HEK293 (cell line): ENCODE measurements around the gene CCDC167.

Experiments used
- CTCF ChIA-PET: fragments of 350-600 bp; formaldehyde crosslinking; extraction: SDS; loops from one replicate; lab custom pipeline; 2021; ENCODE audit warnings: antibody characterized with exemption; lab: Yijun Ruan, JAX
- POLR2A ChIA-PET: fragments of 300-600 bp; formaldehyde crosslinking; extraction: SDS; loops from one replicate; lab custom pipeline; 2020; ENCODE audit warnings: antibody characterized with exemption, inconsistent platforms; lab: Yijun Ruan, JAX
- H3K27ac ChIP-seq: fragments of 200-500 bp; sonication (Bioruptor generic); 2 replicates; pipeline ENCODE4 v1.5.1; 2014; ENCODE audit warnings: low read depth, low read length, control low read depth, inconsistent platforms; ENCODE audit errors: extremely low read depth
- H3K36me3 ChIP-seq, 2 experiments: fragments of 200-500 bp in 1 of 2; sonication (Bioruptor generic) in 1 of 2; 1 replicate in 1 of 2; 2 replicates in 1 of 2; pipeline ENCODE4 v1.5.1; 2014 to 2017; ENCODE audit warnings: inconsistent platforms in 2 of 2, low read length in 2 of 2; ENCODE audit not compliant: control insufficient read depth in 2 of 2, insufficient read depth in 1 of 2
- H3K4me1 ChIP-seq: fragments of 200-500 bp; sonication (Bioruptor generic); 2 replicates; pipeline ENCODE4 v1.5.1; 2014; ENCODE audit warnings: mild to moderate bottlenecking, low read length, inconsistent platforms; ENCODE audit not compliant: control insufficient read depth, insufficient read depth
- H3K4me3 ChIP-seq: 2 replicates; pipeline ENCODE4 v1.5.1; 2011; ENCODE audit warnings: low read depth, mild to moderate bottlenecking, control low read depth, low read length, moderate library complexity
- H3K9me3 ChIP-seq: fragments of 200-500 bp; sonication (Bioruptor generic); 2 replicates; pipeline ENCODE4 v1.5.1; 2014; ENCODE audit warnings: low read depth, low read length, inconsistent platforms; ENCODE audit not compliant: control insufficient read depth, insufficient read depth
- BCL11B ChIP-seq: fragments of 450-650 bp; formaldehyde crosslinking; IDR thresholded peaks from 2 replicates; pipeline ENCODE4 v1.5.1; 2016; ENCODE audit warnings: low read depth, missing biosample characterization, missing genetic modification characterization
- CTCF ChIP-seq: fragments of 450-650 bp; formaldehyde crosslinking; IDR thresholded peaks from 2 replicates; pipeline ENCODE4 v1.5.1; 2016; ENCODE audit warnings: missing biosample characterization, missing genetic modification characterization
- EGR2 ChIP-seq: fragments of 450-650 bp; formaldehyde crosslinking; IDR thresholded peaks from 2 replicates; pipeline ENCODE4 v1.5.1; 2016; ENCODE audit warnings: low read depth, missing biosample characterization, missing genetic modification characterization
- SCRT2 ChIP-seq: fragments of 450-650 bp; formaldehyde crosslinking; IDR thresholded peaks from 2 replicates; pipeline ENCODE4 v1.5.1; 2016; ENCODE audit warnings: missing biosample characterization, missing genetic modification characterization
- TSHZ1 ChIP-seq: fragments of 450-650 bp; formaldehyde crosslinking; IDR thresholded peaks from 2 replicates; pipeline ENCODE4 v1.5.1; 2016; ENCODE audit warnings: missing biosample characterization, missing genetic modification characterization, borderline replicate concordance
- ZFHX2 ChIP-seq: fragments of 450-650 bp; formaldehyde crosslinking; conservative IDR thresholded peaks from 2 replicates; pipeline ENCODE4 v1.5.1; 2016; ENCODE audit warnings: missing biosample characterization, missing genetic modification characterization
- ZFP3 ChIP-seq: fragments of 450-650 bp; formaldehyde crosslinking; IDR thresholded peaks from 2 replicates; pipeline ENCODE4 v1.5.1; 2016; ENCODE audit warnings: low read depth, missing biosample characterization, missing genetic modification characterization
- ZFP41 ChIP-seq: fragments of 450-650 bp; formaldehyde crosslinking; IDR thresholded peaks from 2 replicates; pipeline ENCODE4 v1.5.1; 2016; ENCODE audit warnings: missing biosample characterization, missing genetic modification characterization, borderline replicate concordance
- ZIC2 ChIP-seq: fragments of 450-650 bp; formaldehyde crosslinking; IDR thresholded peaks from 2 replicates; pipeline ENCODE4 v1.5.1; 2016; ENCODE audit warnings: missing biosample characterization, missing genetic modification characterization
- ZNF114 ChIP-seq: fragments of 450-650 bp; formaldehyde crosslinking; IDR thresholded peaks from 2 replicates; pipeline ENCODE4 v1.5.0; 2017; ENCODE audit warnings: missing biosample characterization, missing genetic modification characterization
- ZNF24 ChIP-seq: fragments of 450-650 bp; formaldehyde crosslinking; IDR thresholded peaks from 2 replicates; pipeline ENCODE4 v1.5.1; 2016; ENCODE audit warnings: missing biosample characterization, missing genetic modification characterization
- ZNF311 ChIP-seq: fragments of 450-650 bp; formaldehyde crosslinking; IDR thresholded peaks from 2 replicates; pipeline ENCODE4 v1.5.1; 2017; ENCODE audit warnings: missing biosample characterization, missing genetic modification characterization, borderline replicate concordance
- ZNF391 ChIP-seq: fragments of 450-650 bp; formaldehyde crosslinking; IDR thresholded peaks from 2 replicates; pipeline ENCODE4 v1.5.1; 2016; ENCODE audit warnings: low read depth, missing biosample characterization, missing genetic modification characterization, borderline replicate concordance
- ZNF416 ChIP-seq: fragments of 450-650 bp; formaldehyde crosslinking; IDR thresholded peaks from 2 replicates; pipeline ENCODE4 v1.5.1; 2016; ENCODE audit warnings: missing biosample characterization, missing genetic modification characterization
- ZNF530 ChIP-seq: fragments of 450-650 bp; formaldehyde crosslinking; IDR thresholded peaks from 2 replicates; pipeline ENCODE4 v1.5.1; 2016; ENCODE audit warnings: low read depth, missing biosample characterization, missing genetic modification characterization
- ZNF654 ChIP-seq: fragments of 450-650 bp; formaldehyde crosslinking; IDR thresholded peaks from 2 replicates; pipeline ENCODE4 v1.5.1; 2016; ENCODE audit warnings: low read depth, missing biosample characterization, missing genetic modification characterization
- ZNF704 ChIP-seq: fragments of 450-650 bp; formaldehyde crosslinking; IDR thresholded peaks from 2 replicates; pipeline ENCODE4 v1.5.1; 2016; ENCODE audit warnings: missing biosample characterization, missing genetic modification characterization
- TF ChIP-seq, protein P1 (sequence below): fragments of 450-650 bp; formaldehyde crosslinking; IDR thresholded peaks from 2 replicates; pipeline ENCODE4 v1.5.1; 2017; ENCODE audit warnings: missing biosample characterization, missing genetic modification characterization

The CCDC167 gene

DNA sequence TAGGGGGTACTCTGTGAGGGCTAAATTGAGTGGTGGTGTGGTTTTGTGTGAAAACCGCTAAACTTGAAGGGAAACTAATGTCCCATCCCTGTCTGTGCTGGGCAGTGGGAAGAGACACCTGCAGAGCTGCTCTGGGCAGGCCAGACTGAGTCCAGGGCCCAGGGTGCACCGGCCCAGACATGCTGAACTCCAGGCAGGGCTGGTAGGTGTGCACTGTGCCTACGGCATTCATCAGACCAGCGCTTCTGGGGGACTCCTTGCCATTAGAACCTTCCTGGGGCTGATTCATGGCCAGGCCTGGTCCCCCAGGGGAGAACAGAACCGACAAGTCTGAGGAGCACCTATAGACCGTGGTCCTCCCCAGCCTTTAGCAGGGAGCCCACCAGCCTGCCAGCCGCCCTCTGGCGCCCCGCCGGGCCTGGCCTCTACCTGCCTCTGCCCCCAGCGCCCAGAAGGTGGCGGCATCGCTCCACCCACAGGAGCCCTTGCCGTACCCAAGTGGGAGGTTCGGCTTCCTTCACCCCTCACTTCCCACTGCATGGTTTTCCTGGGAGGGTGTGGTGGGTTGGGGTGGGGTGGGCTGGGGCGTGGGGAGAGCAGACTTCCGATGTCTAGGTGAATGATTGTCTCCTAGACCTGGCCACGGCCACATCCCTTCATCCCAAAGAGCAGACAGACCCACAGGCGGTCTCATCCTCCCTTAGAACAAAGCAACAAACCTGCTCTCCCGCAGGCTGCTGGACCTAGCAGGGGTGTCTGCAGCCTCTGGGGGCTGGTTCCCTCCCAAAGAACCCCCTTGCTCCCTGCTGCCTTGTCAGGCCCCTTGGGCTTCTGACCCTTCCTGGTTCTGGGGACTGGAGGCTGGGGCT, 15.5 kb downstream of the CCDC167 start:
- ChIA-PET CTCF (interaction anchor here (0.5 to 4.3 kb wide), 24 partner anchors 8 to 1657 kb away, joined by 3 to 19 read pairs (median 4); no protein-coding TSS in a partner anchor), POLR2A (no interaction called here)

More for the DNA sequence above, 15.5 kb downstream of the CCDC167 start:
- H3K36me3 ChIP-seq = peaks cover 0 to 53% of the 10 kb centered on the region in 2 experiments; a peak in 1 of 3 replicates
- no peak overlapping the region for H3K4me3 ChIP-seq
- H3K4me1 ChIP-seq = no peaks in the 10 kb centered on the region; the same call in 1 of the 2 replicates
- no peaks in the 10 kb centered on the region for H3K9me3 ChIP-seq
- TF ChIP-seq ZNF530 (tag by site-specific recombination) (no peak), ZNF704 (tag by site-specific recombination) (no peak), SCRT2 (tag by site-specific recombination) (no peak), ZNF391 (tag by site-specific recombination) (0 out of 2 replicates have a peak, but pooled peaks have one; percentile 49), ZFP3 (no peak), BCL11B (tag by site-specific recombination) (no peak), EGR2 (tag by site-specific recombination) (0 out of 2 replicates have a peak, but pooled peaks have one; percentile 47), TSHZ1 (no peak), ZNF24 (no peak), ZFHX2 (tag by site-specific recombination) (peak; percentile 59), CTCF (tag by site-specific recombination) (peak; percentile 89), ZFP41 (tag by site-specific recombination) (no peak), ZNF654 (tag by site-specific recombination) (peak; percentile 69), ZIC2 (peak; percentile 24; the same call in 1 of the 2 replicates), ZNF114 (tag by site-specific recombination) (no peak), ZNF416 (no peak), ZNF311 (tag by site-specific recombination) (no peak)
- TF ChIP-seq, protein P1, sequence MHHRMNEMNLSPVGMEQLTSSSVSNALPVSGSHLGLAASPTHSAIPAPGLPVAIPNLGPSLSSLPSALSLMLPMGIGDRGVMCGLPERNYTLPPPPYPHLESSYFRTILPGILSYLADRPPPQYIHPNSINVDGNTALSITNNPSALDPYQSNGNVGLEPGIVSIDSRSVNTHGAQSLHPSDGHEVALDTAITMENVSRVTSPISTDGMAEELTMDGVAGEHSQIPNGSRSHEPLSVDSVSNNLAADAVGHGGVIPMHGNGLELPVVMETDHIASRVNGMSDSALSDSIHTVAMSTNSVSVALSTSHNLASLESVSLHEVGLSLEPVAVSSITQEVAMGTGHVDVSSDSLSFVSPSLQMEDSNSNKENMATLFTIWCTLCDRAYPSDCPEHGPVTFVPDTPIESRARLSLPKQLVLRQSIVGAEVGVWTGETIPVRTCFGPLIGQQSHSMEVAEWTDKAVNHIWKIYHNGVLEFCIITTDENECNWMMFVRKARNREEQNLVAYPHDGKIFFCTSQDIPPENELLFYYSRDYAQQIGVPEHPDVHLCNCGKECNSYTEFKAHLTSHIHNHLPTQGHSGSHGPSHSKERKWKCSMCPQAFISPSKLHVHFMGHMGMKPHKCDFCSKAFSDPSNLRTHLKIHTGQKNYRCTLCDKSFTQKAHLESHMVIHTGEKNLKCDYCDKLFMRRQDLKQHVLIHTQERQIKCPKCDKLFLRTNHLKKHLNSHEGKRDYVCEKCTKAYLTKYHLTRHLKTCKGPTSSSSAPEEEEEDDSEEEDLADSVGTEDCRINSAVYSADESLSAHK (tag by site-specific recombination) = no peak
- H3K27ac ChIP-seq = no peak overlapping the region
